Activated CD4-positive, alpha-beta T cell treated with anti-CD3 and anti-CD28 coated beads, Interleukin-2, amount 50 U/mL, for 16 hours (primary cell): ENCODE results near the gene SAMM50.

Experiments used
- DNase-seq: peaks from one replicate; pipeline ENCODE4 v3.0.0-alpha.2; 2020

Gene SAMM50

GRCh38 chr22:44031158-44031952 lies 76.1 kb downstream of the SAMM50 start:
- DNase-seq, result peak; percentile 25

GRCh38 chr22:44032126-44032730 lies 77.0 kb downstream of the SAMM50 start:
- DNase-seq, result no peak

GRCh38 chr22:44033287-44033686 lies 78.0 kb downstream of the SAMM50 start:
- no peak for DNase-seq

DNA sequence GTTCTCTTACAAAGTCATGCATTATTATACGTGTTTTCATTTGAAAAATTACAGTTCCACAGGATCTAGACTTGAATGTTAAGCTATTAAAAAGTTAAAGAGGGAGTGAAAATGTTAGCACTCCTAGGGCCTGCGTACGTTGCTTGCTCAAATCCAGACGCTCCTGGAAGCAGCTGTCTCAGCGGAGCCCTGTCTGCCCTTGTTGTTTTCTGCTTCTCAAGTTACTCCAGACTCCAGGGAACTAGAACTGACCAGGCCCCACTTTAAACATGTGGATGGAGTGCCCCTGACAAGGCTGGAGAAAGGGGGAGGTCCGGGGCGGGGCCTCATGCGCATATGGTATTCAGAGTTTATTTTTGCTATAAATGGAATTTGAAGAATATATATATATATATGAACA lies 78.5 kb downstream of the SAMM50 start:
- DNase-seq, result no peak

DNA sequence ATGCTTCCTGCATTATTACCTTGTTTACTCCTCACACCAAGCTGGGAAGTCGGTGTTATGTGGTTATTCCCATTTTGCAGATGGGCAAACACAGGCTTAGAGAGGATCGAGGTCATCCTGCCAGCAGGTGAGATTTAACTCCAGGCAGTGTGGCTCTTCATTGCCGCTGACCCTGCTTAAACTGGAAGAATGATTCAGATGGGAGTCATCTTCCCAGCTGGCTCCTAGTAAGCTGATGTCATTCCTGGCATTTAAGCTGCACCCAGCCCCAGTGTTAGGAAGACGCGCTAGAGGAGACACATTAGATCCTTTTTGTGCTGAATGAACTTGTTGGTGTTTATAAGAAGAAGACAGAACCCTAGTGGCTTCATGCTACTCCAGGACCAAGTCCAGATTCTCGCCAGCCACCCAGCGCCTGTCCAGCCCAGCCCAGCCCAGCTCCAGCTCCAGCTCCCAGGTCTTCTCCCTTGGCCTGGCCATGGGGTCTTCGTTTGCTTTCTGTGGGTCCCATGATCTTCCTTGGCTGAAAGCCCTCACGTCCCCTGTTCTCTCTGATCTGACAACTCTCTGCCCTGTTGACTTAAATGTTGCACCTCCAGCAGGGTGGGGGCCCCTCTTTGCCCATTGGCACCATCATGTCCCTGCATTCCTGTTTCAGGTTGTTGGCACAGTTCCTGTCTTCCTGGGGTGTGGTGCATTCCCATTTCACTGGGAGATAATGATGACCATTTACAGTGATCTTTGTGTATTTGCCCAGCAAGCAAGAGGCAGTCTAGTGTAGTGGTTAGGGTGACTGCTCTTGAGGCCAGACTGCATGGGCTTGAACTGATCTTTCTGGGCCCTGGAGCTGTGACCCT lies 82.5 kb downstream of the SAMM50 start:
- no peak for DNase-seq

DNA sequence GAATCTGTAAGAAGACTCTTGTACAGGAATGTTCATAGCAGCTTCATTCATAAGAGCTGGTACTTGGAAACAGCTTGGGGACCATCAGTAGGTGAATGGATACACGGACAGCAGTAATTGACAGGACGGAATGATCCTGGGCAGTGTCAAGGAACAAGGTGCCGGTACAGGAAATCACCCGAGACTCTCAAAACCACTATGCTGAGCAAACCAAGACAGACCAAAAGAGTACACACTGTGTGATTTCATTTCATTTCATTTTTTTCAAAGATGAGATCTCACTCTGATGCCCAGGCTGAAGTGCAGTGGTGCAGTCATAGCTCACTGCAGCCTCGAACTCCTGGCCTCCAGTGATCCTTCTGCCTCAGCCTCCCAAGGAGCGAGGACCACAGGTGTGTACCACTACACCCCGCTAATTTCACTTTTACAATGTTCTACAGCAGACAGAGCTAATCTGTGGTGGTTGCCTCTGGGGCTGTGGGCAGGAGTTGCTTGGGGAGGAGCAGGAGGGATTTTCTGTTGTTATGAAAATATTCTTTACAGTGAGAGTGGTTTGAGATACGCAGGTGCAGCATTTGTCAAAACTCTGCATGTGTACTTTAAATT lies 84.4 kb downstream of the SAMM50 start:
- DNase-seq, result no peak

DNA sequence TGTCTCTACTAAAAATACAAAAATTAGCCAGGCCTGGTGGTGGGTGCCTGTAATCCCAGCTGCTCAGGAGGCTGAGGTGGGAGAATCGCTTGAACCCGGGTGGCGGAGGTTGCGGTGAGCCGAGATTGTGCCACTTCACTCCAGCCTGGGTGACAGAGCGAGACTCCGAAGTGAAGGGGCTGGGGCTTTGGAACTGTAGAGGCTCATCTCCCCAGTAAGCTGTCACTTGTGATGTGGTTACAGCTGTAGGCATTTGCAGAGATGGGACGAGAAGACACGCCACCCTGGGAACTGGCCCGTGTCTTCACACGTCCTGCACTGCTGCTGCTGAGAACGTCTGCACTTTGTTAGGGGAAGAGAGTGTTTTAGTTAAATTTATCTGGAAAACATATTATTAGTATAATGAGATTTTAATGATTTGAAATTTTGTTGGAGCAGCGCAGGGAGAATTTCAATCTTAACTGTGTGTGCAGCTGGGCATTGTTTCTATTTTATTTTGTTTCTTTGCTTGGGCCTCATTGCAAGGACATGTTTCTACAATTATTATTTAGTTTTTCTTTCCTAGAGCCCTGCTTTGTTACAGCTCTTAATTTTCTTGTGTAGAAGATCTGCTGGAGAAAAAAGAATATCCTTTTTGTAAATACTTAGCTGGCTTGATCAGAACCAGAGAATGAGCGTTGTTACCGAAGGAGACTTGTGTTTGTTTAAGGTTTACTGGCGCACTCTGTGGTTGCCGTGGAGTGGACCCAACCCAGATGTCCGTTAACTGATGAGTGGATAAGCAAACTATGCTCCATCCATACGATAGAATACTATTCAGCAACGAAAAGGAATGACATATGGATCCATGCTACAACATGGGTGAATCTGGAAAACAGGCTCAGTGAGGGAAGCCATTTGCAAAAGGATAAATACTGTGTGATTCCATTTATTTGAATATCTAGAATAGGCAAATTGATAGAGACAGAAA lies 87.3 kb downstream of the SAMM50 start:
- DNase-seq, result no peak

GRCh38 chr22:44045145-44045544 lies 89.9 kb downstream of the SAMM50 start:
- no peak for DNase-seq
